ENCODE measurements around the gene TBC1D17.

The TBC1D17 gene

DNA sequence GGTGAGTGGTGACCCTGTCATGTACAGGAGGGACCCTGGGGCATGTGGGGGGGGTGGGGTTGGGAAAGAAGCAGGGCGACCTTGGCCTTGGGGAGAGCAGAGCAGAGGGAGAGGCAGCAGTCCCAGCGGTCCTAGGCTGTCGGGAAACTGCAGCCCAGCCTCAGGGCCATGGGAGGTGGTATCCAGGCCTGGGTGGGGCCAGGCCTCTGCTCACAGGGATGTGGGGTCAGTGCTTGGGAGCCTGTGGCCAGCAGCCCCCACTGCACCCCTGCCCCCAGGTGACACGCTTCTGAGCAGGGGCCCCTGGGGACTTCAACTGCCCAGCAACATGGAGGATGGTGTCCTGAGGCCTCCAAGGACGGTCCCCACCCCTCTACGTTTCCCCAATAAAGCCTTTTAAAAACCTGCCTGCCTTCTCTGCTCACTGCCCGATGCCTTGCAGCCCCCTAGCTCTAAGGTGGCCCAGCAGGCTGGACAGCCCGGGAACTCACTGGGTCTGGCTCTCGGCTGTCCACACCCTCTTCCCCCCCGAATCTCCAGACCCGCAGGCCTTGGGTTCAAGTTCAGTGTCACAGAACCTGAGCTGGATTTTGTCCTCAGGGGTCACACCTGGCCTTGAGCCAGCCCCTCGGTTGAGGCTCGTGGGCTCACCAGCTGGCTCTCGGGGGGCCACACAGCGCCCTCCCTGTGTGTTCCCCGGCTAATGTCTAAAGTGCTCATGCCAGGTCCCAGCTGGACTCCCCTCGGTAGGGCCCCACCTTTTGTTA is 17.0 kb upstream of the TBC1D17 start:
- no peak for DNase-seq (ENCODE audit: low read depth, low spot score)

DNA sequence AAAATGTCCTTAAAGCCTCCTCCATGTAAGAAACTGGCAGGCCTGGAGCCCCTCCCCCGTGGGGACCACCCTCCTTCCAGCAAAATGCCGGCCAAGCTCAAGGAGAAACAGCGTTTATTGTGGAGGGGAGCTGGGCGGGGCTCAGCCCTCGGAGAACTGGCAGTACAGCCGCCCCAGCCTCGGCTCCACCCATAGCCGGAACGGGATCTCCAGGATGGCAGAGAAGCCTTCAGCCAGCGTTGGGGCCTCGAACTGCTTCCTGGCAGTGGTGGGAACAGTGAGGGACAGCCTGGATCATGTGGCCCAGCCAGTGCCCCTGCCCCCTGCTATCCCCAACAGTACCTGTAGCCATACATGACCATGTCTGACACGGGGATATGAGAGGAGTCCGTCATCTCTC is 16.4 kb upstream of the TBC1D17 start:
- DNase-seq (ENCODE audit: low read depth, low spot score), result no peak

DNA sequence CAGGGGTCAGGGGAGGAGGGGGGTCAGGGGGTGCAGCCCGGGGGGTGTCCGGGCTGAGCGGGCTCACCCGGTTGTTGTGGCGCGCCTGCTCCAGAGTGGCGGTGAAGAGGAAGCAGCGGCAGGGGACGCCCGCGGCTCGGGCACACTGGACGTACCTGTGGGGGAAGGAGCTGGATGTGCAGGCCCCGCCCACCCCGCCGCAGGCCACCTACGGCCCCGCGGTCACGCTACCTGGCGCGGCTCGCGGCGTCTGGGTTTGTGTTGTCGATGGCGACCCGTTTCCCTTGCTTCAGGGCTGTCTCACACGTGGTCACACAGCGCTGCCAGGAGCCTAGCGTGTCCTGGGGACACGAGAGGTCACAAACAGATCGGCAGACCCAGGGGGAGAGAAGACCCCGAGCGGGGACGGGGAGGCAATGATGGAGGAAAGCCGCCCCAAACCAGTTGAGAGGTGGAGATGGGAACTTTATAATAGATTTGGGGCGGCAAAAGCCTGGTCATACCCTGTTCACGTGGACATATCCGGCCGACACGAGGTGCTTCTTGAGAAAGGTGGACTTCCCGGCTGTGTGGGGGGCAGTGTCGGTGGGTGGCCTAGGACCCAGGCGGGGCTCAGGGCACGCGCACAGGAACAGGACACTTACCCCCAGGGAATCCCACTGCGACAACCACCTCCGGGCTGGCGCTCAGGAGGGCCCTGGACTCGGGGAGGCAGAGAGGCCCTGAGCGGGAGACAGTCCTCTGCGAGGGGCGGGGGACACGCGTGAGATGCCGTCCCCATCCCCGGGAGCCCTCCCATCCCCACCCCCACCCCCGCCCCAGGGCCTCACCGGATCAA is 15.7 kb upstream of the TBC1D17 start:
- no peak for DNase-seq (ENCODE audit: low read depth, low spot score)

- DNase-seq (ENCODE audit: low read depth, low spot score), result no peak
Observed at GRCh38 chr19:49862391-49863253, 14.9 kb upstream of the TBC1D17 start.

DNA sequence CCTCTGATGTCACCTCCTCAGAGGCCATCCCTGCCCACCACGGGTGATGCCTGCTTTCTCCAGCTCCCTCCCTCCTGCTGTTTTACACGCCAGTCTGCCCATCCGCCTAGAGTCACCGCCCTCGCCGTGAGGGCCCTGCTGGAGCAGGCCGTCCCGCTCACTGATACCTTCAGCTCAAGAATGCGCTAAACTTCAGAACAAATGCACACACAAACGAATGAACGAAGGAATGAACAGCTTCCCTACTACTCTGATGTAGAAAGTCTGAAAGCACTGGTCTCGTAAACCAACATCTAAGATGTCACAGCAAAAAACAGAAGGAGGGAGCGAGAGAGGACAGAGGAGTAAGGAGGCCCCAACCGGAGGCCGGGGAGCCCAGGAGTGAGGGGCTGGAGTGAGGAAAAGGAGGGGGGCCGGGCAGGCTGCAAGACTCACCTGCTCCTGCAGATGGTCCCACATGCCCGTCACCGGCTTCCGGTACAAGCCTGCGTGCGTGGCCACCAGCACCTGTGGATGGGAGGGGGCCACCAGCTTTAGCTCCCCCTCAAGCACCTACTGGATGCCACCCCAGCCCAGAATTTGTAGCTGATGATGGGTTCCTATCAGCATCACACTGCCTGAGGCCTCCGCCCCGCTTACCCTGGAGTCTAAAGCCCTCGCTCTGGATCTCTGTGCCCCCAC is 14.1 kb upstream of the TBC1D17 start:
- DNase-seq (ENCODE audit: low read depth, low spot score), result no peak

DNA sequence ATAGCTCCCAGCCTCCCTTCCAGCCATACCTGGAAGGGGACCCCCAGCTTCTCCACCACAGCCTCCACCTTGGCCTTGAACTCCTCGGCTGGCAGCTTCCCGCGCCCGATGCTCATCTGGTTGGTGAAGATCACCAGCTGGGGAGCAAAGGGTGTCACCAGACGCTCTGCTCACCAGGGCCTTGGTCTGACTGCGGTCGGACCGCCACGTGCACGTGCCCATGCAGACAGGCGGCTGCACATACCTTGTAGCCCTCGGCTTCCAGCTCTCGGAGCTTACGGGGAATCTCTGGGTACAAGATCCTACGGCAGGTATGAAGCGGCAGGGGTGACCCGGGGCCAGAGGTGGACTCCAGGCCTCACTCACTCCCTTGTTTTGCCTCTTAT is 13.6 kb upstream of the TBC1D17 start:
- DNase-seq (ENCODE audit: low read depth, low spot score), result no peak

GRCh38 chr19:49864890-49865289 is 12.6 kb upstream of the TBC1D17 start:
- no peak for DNase-seq (ENCODE audit: low read depth, low spot score)

GRCh38 chr19:49866933-49867782 is 10.3 kb upstream of the TBC1D17 start, which contains the start of gene PNKP:
Gene PNKP, minus strand, starts transcription at chr19:49867576. Its CDS starts 372 bp downstream, at chr19:49867204.
- peak; percentile 76 for DNase-seq (ENCODE audit: low read depth, low spot score)

GRCh38 chr19:49869009-49869483 is 8.5 kb upstream of the TBC1D17 start:
- no peak for DNase-seq (ENCODE audit: low read depth, low spot score)

DNA sequence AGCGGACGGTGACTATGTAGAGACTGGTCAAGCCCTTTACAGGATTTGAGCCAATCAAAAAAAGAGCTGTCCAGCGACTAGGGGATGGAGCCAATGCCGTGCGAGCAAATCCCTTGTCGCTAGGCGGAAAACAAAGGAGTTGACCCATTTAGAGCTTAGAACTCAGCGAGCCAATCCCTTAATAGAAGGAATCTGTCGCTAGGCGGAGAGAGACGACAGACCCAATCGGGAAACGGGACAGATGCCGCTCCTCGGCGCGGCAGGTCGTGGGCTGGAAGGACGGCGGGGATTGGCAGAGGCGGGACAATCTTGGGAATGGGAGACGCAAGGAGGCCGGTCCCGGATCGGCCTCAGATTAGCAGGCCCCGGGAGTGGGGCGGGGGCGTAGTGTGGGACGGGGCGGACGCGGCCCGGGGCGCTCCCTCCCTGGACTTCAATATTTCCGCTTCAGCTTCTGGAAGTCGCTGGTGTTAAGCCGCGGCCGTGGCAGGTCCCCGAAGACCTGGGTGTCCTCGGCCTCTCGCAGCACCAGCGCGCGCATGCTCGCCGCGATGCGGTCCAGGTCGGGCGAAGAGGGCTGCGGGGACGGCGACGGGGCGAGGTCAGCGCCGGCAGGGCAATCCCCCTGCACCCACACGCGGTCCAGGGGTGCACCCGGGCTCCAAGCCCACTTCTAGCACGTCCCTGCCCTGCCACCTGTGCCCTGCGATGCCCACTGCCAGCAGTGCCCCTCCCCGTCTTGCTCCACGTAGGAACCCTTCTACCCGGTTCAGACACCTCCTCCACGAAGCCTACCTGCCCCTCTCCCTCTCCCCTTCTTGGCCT is 7.8 kb upstream of the TBC1D17 start:
- peak; percentile 100 for DNase-seq (ENCODE audit: low read depth, low spot score)

DNA sequence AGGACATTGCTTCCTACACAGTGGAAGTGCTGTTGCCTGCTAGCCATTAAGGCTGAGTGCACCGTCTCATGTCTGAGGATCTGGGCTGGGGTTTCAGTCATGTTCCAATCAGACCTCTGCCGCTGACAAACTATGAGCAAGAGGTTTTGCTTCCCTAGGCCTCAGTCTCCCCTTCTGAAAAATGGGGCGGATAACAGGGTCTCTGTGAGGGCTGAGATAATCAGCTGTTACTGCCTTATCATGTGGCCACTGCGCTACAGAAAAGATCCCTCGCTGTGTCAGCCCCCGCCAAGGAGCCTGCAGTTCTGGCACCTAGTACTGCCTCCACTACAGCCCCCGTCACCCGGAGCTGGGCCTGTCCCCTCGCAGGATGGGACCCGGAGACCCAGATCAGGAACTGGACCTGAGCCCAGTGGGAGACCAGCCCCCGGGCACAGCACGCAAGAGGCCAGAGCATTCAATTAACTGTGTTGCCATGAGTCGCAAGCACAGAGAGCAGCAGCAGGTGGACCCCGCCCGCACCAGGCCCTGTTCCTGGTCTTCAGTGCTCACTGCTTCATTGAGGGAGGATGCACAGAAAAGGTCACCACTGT is 7.1 kb upstream of the TBC1D17 start:
- DNase-seq (ENCODE audit: low read depth, low spot score), result no peak

DNA sequence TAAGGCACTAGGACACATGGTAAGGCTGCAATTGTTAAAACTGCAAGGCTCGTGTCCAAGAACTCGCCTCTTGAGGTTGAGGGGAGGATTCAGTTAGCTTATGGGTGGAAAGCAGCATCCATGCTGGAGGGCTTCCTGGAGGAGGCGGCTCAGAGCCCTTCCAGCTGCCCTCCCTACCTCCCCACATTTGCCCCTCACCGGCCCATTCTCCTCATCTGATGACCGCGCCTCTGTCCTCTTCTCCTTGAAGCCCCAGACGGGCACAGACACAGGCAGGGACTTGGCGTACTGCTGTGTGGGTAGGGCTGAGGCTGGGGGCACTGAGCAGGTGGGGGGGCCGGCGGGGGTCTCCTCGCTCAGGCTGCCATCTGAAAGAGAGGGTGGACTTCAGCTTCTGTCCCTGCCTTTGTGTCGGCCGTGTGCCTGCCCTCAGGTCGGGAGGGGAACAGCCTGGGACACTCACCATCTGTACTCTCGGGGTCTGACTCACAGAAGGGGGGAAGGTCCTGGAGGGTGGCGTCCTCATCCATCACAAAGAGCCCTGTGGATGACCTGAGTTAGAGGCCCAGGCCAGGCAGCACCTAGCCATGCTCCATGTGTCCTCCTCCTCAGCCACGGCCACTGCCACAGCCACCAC is 6.0 kb upstream of the TBC1D17 start:
- DNase-seq (ENCODE audit: low read depth, low spot score), result no peak

GRCh38 chr19:49872245-49873128 is 5.0 kb upstream of the TBC1D17 start:
- no peak for DNase-seq (ENCODE audit: low read depth, low spot score)

- no peak for DNase-seq (ENCODE audit: low read depth, low spot score)
Observed at GRCh38 chr19:49873129-49873521, 4.4 kb upstream of the TBC1D17 start.

DNA sequence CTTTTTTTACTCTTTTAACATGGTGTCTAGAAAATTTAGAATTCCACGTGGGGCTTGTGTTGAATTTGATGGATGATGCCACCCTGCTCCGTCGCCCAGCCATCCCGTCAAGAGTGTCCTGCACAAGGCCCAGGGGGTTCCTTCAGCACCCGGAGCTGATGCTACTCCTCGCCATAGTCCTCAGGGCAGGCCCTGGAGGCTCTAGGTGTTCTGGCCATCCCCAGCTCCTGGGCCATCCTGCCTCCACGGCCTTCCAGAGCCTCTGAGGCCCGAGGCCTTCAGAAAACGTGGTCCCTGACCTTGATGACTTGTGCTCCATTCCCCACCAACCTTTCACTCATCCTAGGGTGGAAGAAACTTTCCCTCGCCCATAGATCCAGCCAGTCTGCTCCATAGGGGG is 3.7 kb upstream of the TBC1D17 start:
- no peak for DNase-seq (ENCODE audit: low read depth, low spot score)

- DNase-seq (ENCODE audit: low read depth, low spot score), result no peak
Observed at GRCh38 chr19:49874503-49875157, 2.9 kb upstream of the TBC1D17 start.

DNA sequence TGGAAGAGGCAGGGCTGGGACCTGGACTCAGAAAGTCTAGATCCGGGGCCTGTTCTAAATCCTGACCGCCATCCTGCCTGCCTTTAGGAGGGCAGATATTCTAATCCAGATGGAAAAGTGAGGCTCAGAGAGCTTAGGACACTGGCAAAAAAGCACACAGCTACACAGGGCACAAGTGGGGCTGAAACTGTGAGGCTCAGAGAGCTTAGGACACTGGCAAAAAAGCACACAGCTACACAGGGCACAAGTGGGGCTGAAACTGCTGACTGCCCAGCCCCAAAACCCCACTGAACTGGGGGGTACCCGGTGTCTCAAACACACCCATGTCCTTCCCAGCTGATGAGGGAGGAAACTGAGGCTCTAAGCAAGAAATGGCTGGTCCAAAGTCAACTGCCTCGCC is 2.3 kb upstream of the TBC1D17 start:
- DNase-seq (ENCODE audit: low read depth, low spot score), result no peak

Measured in brain pericyte (primary cell).